22Rv1 (cell line): ENCODE data around the gene SIX3.

ENCODE experiments used
- ZFX ChIP-seq: fragments of 450-650 bp; IDR thresholded peaks from 2 replicates; pipeline ENCODE4 v1.6.1; 2017; ENCODE audit warnings: antibody characterized with exemption, borderline replicate concordance
- TF ChIP-seq, protein P1 (sequence below): fragments of 450-650 bp; IDR thresholded peaks from 2 replicates; pipeline ENCODE4 v1.5.1; 2017; ENCODE audit warnings: mild to moderate bottlenecking

DNA sequence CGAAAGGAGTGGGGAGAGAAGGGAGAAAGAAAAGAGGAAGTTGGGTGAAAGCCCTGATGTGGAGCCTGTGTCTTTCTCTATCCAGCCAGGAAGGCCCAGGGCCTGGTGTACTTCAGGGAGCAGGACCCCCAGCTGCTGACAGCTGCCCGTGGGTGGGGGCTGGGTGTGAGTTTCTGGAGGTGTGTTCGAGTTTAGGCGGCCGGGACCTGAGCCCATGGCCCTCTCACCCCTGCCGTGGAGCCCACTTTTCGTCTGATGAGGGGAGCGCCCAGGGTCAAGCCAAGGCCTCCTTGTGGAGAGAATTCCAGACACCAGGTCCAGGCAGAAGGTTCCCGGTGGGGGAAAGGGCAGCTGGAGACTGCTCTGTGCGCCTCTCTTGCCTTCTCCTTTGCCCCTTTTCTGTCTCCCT is 2.2 kb downstream of the SIX3 start:
- TF ChIP-seq, protein P1, sequence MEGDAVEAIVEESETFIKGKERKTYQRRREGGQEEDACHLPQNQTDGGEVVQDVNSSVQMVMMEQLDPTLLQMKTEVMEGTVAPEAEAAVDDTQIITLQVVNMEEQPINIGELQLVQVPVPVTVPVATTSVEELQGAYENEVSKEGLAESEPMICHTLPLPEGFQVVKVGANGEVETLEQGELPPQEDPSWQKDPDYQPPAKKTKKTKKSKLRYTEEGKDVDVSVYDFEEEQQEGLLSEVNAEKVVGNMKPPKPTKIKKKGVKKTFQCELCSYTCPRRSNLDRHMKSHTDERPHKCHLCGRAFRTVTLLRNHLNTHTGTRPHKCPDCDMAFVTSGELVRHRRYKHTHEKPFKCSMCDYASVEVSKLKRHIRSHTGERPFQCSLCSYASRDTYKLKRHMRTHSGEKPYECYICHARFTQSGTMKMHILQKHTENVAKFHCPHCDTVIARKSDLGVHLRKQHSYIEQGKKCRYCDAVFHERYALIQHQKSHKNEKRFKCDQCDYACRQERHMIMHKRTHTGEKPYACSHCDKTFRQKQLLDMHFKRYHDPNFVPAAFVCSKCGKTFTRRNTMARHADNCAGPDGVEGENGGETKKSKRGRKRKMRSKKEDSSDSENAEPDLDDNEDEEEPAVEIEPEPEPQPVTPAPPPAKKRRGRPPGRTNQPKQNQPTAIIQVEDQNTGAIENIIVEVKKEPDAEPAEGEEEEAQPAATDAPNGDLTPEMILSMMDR, result no peak
- no peak for TF ChIP-seq ZFX
